ENCODE data around the gene CACNB2. TPM values are rescaled to one million over a fixed set of nuclear protein-coding genes. Genes with fewer than 3 reads are reported as not detected.
A peak's percentile ranks its signal among the peaks of the same experiment; 100 is the strongest.

CACNB2 gene
- total RNA-seq, 1 experiment from 2014 or later: 34.1 TPM

- CTCF ChIA-PET: no interaction called here
- H3K27me3 ChIP-seq (replicated peaks; ENCODE audit: insufficient read depth, low read depth, low read length, poor library complexity): no peaks in the 10 kb centered on the region
- no peaks in the 10 kb centered on the region for H3K4me1 ChIP-seq (ENCODE audit: insufficient read depth, low read length, poor library complexity, severe bottlenecking)
- no TSS peak for BruUV-seq (replicated peaks)
- H3K36me3 ChIP-seq (ENCODE audit: insufficient read depth, low read length, poor library complexity, severe bottlenecking): no peaks in the 10 kb centered on the region
- no peak overlapping the region for H3K4me3 ChIP-seq (ENCODE audit: low read depth, low read length, poor library complexity, severe bottlenecking)
- TF ChIP-seq CTCF (conservative IDR thresholded peaks at IDR 0.05; ENCODE audit: low read depth, low read length): no peak
- TF ChIP-seq EZH2 (IDR thresholded peaks at IDR 0.05; ENCODE audit: borderline replicate concordance, low read depth, low read length, poor library complexity, severe bottlenecking): no peak
- intact Hi-C loops (cut with micrococcal nuclease; ENCODE audit: unreplicated experiment): no loop called here
- no peak for DNase-seq (ENCODE audit: low spot score)
- no peaks in the 10 kb centered on the region for H3K9me3 ChIP-seq (ENCODE audit: low read depth, low read length, poor library complexity, severe bottlenecking)
- POLR2A ChIA-PET (ENCODE audit: low non-redundant PET): no interaction called here
- H3K27ac ChIP-seq (ENCODE audit: low read depth, low read length, poor library complexity, severe bottlenecking): no peak overlapping the region
Measured at GRCh38 chr10:18278181-18278580, 138.0 kb downstream of the CACNB2 start.

GRCh38 chr10:18279173-18279572 lies 138.9 kb downstream of the CACNB2 start:
- Histone ChIP-seq H3K27me3 (replicated peaks; ENCODE audit: insufficient read depth, low read depth, low read length, poor library complexity) (no peaks in the 10 kb centered on the region), H3K27ac (ENCODE audit: low read depth, low read length, poor library complexity, severe bottlenecking) (no peak overlapping the region), H3K36me3 (ENCODE audit: insufficient read depth, low read length, poor library complexity, severe bottlenecking) (no peaks in the 10 kb centered on the region), H3K9me3 (ENCODE audit: low read depth, low read length, poor library complexity, severe bottlenecking) (no peaks in the 10 kb centered on the region), H3K4me1 (ENCODE audit: insufficient read depth, low read length, poor library complexity, severe bottlenecking) (no peaks in the 10 kb centered on the region), H3K4me3 (ENCODE audit: low read depth, low read length, poor library complexity, severe bottlenecking) (no peak overlapping the region)
- BruUV-seq (replicated peaks): no TSS peak
- ChIA-PET CTCF (no interaction called here), POLR2A (ENCODE audit: low non-redundant PET) (no interaction called here)
- intact Hi-C loops (cut with micrococcal nuclease; ENCODE audit: unreplicated experiment): no loop called here
- DNase-seq (ENCODE audit: low spot score): peak; percentile 19
- TF ChIP-seq CTCF (conservative IDR thresholded peaks at IDR 0.05; ENCODE audit: low read depth, low read length) (no peak), EZH2 (IDR thresholded peaks at IDR 0.05; ENCODE audit: borderline replicate concordance, low read depth, low read length, poor library complexity, severe bottlenecking) (no peak)

- TF ChIP-seq CTCF (conservative IDR thresholded peaks at IDR 0.05; ENCODE audit: low read depth, low read length) (no peak), EZH2 (IDR thresholded peaks at IDR 0.05; ENCODE audit: borderline replicate concordance, low read depth, low read length, poor library complexity, severe bottlenecking) (no peak)
- DNase-seq (ENCODE audit: low spot score): no peak
- H3K27ac ChIP-seq (ENCODE audit: low read depth, low read length, poor library complexity, severe bottlenecking): no peak overlapping the region
- no TSS peak for BruUV-seq (replicated peaks)
- H3K36me3 ChIP-seq (ENCODE audit: insufficient read depth, low read length, poor library complexity, severe bottlenecking): no peaks in the 10 kb centered on the region
- POLR2A ChIA-PET (ENCODE audit: low non-redundant PET): no interaction called here
- H3K4me3 ChIP-seq (ENCODE audit: low read depth, low read length, poor library complexity, severe bottlenecking): no peak overlapping the region
- CTCF ChIA-PET: no interaction called here
- no peaks in the 10 kb centered on the region for H3K4me1 ChIP-seq (ENCODE audit: insufficient read depth, low read length, poor library complexity, severe bottlenecking)
- intact Hi-C loops (cut with micrococcal nuclease; ENCODE audit: unreplicated experiment): no loop called here
- H3K27me3 ChIP-seq (replicated peaks; ENCODE audit: insufficient read depth, low read depth, low read length, poor library complexity): no peaks in the 10 kb centered on the region
- no peaks in the 10 kb centered on the region for H3K9me3 ChIP-seq (ENCODE audit: low read depth, low read length, poor library complexity, severe bottlenecking)
Measured at GRCh38 chr10:18282094-18282493, 141.9 kb downstream of the CACNB2 start.
